GM12892 (cell line): ENCODE data around the gene C2CD3.

Experiments used
- POLR2A ChIP-seq: IDR thresholded peaks from 2 replicates; pipeline ENCODE4 v1.6.1; 2011; ENCODE audit warnings: low read depth, low read length, control low read depth
- POLR2AphosphoS5 ChIP-seq: IDR thresholded peaks from 2 replicates; pipeline ENCODE4 v1.6.1; 2011; ENCODE audit warnings: low read depth, low read length, control low read depth

DNA sequence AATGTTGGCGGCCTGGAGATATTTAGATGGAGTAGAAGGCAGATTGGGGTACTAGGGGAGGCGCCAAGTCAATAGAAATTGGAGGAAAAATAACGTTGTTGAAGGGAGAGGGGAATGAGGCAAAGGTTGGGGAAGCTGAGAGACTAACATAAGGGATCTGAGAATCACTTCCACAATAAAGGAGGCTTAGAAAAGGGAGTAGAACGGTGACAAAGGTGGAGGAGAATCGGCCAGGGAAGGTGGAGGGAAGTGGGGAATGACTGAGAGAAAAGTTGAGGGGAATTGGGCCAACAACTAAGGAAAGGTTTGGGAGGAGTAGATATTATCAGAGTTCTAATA is 797 bp upstream of the C2CD3 start:
- TF ChIP-seq POLR2A (no peak), POLR2AphosphoS5 (no peak)
